B cell (primary cell): ENCODE measurements around the gene RPL29.

Source experiments
- EZH2 ChIP-seq: IDR thresholded peaks from 2 replicates; pipeline ENCODE4 v1.6.1; 2012; ENCODE audit warnings: borderline replicate concordance, low read depth, mild to moderate bottlenecking, moderate library complexity, low read length; ENCODE audit not compliant: insufficient read depth, poor library complexity, severe bottlenecking
- TF ChIP-seq, protein P1 (sequence below): fragments of 200-600 bp; IDR thresholded peaks from one replicate; pipeline ENCODE4 v1.8.0; 2022; ENCODE audit warnings: antibody characterized with exemption, mild to moderate bottlenecking

DNA sequence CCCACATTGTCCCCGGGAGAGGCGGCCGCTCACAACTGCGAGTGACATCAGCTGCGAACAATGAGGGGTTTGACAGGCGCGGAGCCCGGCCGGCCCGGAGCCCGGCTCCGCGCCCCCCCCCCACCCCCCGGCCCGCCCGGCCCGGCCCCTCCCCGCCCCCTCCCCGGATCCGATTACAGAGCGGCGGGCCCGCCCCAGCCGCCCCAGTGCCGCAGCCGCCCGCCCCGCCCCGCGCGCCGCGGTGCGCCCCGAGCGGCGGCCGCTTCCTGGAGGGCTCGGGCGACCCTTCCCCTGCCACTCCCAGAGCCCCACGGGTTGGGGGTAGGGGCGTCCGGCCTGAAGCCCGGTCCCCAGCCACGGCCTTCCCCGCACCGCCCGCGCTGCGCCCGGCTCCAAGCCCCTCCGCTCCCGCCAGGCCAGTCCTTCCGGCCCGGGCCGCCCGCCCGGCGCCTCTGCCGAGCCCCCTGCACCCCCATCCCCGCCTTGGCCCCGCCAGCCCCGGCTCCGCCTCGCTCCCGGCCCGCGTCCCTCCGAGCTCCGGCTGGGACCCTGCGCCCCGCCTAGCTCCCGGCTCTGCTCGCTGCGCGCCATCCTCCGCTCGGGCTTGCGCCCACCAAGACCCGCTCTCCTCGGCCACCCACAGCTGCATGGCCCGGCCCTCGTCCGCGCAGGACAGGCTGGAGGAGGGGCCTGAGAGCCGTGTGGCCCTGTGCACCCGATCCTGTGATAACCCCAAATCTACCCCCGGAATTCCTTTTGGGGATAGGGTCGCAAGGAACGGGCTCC is 28.1 kb downstream of the RPL29 start, which contains the start of gene PCBP4:
- TF ChIP-seq, protein P1, sequence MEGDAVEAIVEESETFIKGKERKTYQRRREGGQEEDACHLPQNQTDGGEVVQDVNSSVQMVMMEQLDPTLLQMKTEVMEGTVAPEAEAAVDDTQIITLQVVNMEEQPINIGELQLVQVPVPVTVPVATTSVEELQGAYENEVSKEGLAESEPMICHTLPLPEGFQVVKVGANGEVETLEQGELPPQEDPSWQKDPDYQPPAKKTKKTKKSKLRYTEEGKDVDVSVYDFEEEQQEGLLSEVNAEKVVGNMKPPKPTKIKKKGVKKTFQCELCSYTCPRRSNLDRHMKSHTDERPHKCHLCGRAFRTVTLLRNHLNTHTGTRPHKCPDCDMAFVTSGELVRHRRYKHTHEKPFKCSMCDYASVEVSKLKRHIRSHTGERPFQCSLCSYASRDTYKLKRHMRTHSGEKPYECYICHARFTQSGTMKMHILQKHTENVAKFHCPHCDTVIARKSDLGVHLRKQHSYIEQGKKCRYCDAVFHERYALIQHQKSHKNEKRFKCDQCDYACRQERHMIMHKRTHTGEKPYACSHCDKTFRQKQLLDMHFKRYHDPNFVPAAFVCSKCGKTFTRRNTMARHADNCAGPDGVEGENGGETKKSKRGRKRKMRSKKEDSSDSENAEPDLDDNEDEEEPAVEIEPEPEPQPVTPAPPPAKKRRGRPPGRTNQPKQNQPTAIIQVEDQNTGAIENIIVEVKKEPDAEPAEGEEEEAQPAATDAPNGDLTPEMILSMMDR, result no peak
- no peak for TF ChIP-seq EZH2
